Urinary bladder (tissue), 4 donors: Measurements from ENCODE around the gene TLE5. TPM values are rescaled to one million over a fixed set of nuclear protein-coding genes. Genes with fewer than 3 reads are reported as not detected.
"Not testable (repeated sequence)": the region's sequence is repeated elsewhere in the genome, so short reads cannot be mapped to it uniquely, and the experiment has no call there.

Experiments used
- DNase-seq: peaks from one replicate; pipeline ENCODE4 v3.0.0-alpha.2; 2015; ENCODE audit errors: extremely low spot score
- H3K27ac ChIP-seq: one replicate; pipeline ENCODE4 v1.5.1; 2013; ENCODE audit warnings: low read depth, mild to moderate bottlenecking, moderate library complexity
- H3K36me3 ChIP-seq: one replicate; pipeline ENCODE4 v1.6.1; 2013; ENCODE audit warnings: mild to moderate bottlenecking, moderate library complexity; ENCODE audit not compliant: insufficient read depth
- H3K4me1 ChIP-seq: one replicate; pipeline ENCODE4 v1.6.1; 2013; ENCODE audit warnings: mild to moderate bottlenecking, moderate library complexity; ENCODE audit not compliant: insufficient read depth
- H3K4me3 ChIP-seq: one replicate; pipeline ENCODE4 v1.5.1; 2013; ENCODE audit warnings: low read depth, low read length
- WGBS: extraction: QIAGEN DNeasy Blood & Tissue Kit; methylation state at CpG from one replicate; pipeline ENCODE4 v1.1.7; 2013; 5-methylcytosine and 5-hydroxymethylcytosine counted together
- polyA plus RNA-seq: library from polyadenylated mRNA; stranded (reverse); fragments of 200-250 nt; gene quantifications from one replicate; pipeline ENCODE4 v1.2.3, GENCODE V29; 2013
- total RNA-seq: library from RNA; depleted of rRNA; stranded (reverse); fragments of >200 nt; gene quantifications from one replicate; pipeline ENCODE4 v1.2.3, GENCODE V29; 2014
- donor health status: healthy with polysubstance abuse.
- donor health status: healthy.

The TLE5 gene
- total and polyA plus RNA-seq, 2 donors = 65.0 to 725 TPM

DNA sequence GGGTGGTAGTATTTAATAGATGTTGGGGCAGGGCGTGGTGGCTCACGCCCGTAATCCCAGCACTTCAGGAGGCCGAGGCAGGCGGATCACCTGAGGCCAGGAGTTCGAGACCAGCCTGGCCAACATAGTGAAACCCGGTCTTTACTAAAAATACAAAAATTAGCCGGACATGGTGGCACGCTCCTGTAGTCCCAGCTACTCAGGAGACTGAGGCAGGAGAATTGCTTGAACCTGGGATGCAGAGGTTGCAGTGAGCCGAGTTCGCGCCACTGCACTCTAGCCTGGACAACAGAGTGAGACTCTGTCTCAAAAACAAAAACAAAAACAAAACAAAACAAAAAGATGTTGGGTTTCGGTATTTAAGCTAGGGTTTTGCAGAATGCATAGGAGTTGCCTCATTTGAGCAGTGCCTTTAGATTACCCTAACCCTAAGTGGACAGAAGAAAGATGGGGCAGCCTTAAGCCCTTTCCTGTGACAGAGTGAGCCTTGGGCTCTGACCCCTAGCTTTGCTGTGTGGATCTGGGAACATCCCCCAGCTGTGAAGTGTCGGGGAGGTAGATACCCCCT, 25.2 kb downstream of the TLE5 start:
- not testable (repeated sequence) for H3K36me3 ChIP-seq, H3K4me3 ChIP-seq, H3K4me1 ChIP-seq, H3K27ac ChIP-seq, DNase-seq
- WGBS = 78% methylated on average over 14 of the region's 14 CpGs

- Histone ChIP-seq H3K27ac (peak overlapping the region; percentile 68), H3K4me3 (peak overlapping the region; percentile 56), H3K4me1 (no peaks in the 10 kb centered on the region), H3K36me3 (no peaks in the 10 kb centered on the region)
- WGBS = 2% methylated on average over 44 of the region's 44 CpGs
- peak; percentile 89 for DNase-seq
Measured at GRCh38 chr19:3036119-3036976, 25.9 kb downstream of the TLE5 start.

DNA sequence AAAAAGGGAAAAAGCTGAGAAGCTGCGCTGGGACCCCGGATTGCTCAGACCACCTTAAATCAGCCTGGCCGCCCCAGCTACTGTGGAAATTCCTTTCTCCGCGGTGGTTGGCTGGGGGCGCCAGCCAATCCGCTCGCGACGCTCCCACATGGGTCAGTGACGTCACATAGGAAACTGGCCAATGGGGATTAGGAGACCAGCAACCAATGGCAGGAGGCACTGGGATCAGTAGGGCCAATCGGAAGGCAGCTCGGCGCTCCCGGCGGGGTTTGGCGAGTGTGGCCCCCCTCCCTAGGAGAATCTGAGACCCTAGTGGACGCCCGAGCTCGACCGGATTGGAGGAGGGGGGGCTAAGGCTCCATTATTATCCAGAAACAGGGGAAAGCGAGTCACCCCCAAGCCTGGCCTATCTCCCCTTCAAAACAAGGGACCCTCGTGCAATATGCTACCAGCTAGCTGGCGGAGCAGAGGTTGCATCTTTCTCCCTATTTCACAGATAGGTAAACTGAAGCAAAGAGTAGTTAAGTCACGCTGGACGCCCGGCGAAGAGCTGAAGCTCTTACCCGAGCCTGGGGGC, 26.7 kb downstream of the TLE5 start:
- no peaks in the 10 kb centered on the region for H3K4me1 ChIP-seq
- peak; percentile 99 for DNase-seq
- H3K36me3 ChIP-seq = no peaks in the 10 kb centered on the region
- WGBS = under 1% methylated on average over 29 of the region's 29 CpGs
- peak overlapping the region; percentile 56 for H3K4me3 ChIP-seq
- H3K27ac ChIP-seq = peak overlapping the region; percentile 62

DNA sequence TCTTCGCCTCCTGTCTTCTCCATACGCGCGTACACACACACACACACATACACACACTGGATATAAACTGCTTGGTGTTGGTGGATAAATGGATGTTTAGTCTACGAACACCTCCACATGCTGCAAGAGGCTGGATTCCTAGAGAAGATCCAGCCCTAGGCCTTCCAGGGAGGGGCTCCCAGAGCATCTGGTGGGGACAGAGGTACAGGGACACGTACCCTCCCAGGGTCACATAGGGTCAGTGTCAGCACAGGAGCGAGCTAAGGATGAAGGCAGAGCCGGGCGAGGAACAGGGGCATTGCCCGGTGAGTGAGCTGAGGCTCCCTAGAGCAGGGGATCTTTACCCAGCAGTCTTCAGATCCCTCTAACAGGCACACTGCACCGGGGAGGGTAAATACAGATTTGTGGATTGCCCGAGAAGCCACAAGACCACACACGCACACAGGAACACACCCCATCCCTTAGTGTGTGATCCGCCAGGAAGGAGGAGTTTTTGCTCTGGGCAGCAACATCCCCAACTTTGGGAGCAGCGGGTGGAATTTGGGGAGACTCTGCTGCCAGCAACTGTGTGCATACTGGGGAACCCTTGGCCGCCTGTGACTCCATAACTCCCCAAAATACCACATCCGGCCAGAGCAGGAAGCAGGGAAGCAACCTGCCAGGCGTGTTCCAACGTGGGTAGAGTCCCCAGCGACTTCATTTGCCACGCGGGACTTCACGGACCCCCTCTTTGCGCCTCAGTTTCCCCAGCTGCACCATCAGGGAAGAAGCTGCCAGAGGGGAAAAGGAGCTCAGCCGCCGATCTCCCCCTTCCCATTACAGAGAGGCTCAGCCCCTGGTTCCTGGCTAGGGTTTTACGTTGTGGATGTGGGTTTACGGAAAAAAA, 27.4 kb downstream of the TLE5 start:
- Histone ChIP-seq H3K27ac (peak overlapping the region; percentile 62), H3K36me3 (no peaks in the 10 kb centered on the region), H3K4me3 (peak overlapping the region; percentile 26), H3K4me1 (no peaks in the 10 kb centered on the region)
- 7% methylated on average over 28 of the region's 28 CpGs for whole genome bisulfite sequencing
- no peak for DNase-seq

GRCh38 chr19:3034406-3034655, 28.0 kb downstream of the TLE5 start:
- no peaks in the 10 kb centered on the region for H3K36me3 ChIP-seq
- no peak overlapping the region for H3K4me3 ChIP-seq
- DNase-seq = no peak
- H3K4me1 ChIP-seq = no peaks in the 10 kb centered on the region
- no peak overlapping the region for H3K27ac ChIP-seq

DNA sequence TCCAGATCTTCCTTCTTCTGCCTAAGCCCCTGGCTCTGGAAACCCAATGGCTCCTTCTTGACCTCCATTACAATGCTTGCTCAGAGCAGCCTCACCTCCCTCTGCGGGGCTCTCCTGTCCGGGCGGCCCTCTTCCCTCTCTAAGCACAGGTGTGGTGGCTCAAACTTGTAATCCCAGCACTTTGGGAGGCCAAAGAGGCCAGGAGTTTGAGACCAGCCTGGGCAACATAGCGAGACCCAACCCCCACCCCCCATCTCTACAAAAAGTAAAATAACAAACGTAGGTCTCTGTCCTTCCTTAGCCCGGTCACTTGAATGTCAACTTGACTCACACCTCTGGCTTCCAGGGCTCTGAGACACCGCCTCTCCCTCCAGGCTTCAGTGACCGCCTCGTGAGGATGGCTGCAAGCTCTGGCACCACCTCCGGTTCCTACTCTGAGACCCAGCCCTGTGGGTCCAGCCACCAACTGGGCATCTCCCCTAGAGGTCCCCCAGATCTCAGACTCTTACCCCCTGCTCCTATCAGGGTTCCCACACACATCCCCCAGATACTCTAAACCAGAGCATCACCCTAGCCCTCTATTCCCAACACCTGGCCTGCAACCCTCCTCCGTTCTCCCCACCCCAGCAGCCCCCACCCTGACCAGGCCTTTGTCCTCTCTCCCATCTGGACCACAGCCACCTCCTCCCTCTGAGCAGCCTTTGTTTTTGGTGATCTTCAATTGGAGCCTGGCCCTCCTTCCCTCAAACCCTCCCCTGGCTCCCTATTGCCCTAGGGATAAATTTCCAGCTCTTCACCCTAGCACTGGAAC, 28.5 kb downstream of the TLE5 start:
- WGBS = 81% methylated on average over 11 of the region's 11 CpGs
- Histone ChIP-seq H3K36me3 (no peaks in the 10 kb centered on the region), H3K4me1 (no peaks in the 10 kb centered on the region), H3K27ac (no peak overlapping the region), H3K4me3 (no peak overlapping the region)
- DNase-seq = no peak

GRCh38 chr19:3031607-3031867, 30.8 kb downstream of the TLE5 start:
- no peak overlapping the region for H3K27ac ChIP-seq
- DNase-seq = no peak
- H3K36me3 ChIP-seq = no peaks in the 10 kb centered on the region
- WGBS = 75% methylated on average over 5 of the region's 5 CpGs
- no peaks in the 10 kb centered on the region for H3K4me1 ChIP-seq
- no peak overlapping the region for H3K4me3 ChIP-seq

- Histone ChIP-seq H3K27ac (no peak within 1 kb of the TSS), H3K4me3 (peak within 1 kb of the TSS; percentile 84), H3K36me3 (no peaks in the 10 kb centered on the region), H3K4me1 (no peaks in the 10 kb centered on the region)
- no peak for DNase-seq
- WGBS = 3% methylated on average over 75 of the region's 85 CpGs
Measured at GRCh38 chr19:3029065-3029923, 33.0 kb downstream of the TLE5 start, which contains the start of gene TLE2. TLE2 (minus strand) TSS chr19:3029280; CDS start chr19:3028904, 376 bp downstream.

GRCh38 chr19:3028305-3029064, 33.8 kb downstream of the TLE5 start:
- Histone ChIP-seq H3K4me1 (no peaks in the 10 kb centered on the region), H3K27ac (no peak overlapping the region), H3K36me3 (no peaks in the 10 kb centered on the region), H3K4me3 (peak overlapping the region; percentile 84)
- WGBS = 8% methylated on average over 40 of the region's 40 CpGs
- no peak for DNase-seq

GRCh38 chr19:3027981-3028304, 34.4 kb downstream of the TLE5 start:
- Histone ChIP-seq H3K4me1 (no peaks in the 10 kb centered on the region), H3K36me3 (no peaks in the 10 kb centered on the region), H3K4me3 (peak overlapping the region; percentile 84), H3K27ac (no peak overlapping the region)
- no peak for DNase-seq
- 71% methylated on average over 9 of the region's 9 CpGs for WGBS

DNA sequence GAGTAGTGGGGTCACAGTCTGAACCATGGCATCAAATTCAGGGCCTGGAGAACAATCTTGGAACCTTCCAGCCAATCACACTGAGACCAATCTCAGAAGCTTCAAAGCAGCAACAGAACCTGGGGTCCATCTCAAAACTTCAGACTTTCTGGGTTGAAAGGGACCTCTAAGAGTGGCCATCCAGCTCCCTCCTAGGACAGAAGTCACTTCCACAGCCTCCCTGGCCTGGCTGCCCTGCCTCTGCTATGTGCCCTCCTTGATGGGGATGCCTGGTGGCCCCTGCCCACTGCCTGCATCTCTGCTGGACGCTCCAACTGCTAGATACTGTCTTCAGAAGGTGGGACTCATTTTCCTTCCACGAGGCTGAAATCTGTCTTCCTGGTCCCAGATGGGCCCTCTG, 35.0 kb downstream of the TLE5 start:
- H3K27ac ChIP-seq = no peak overlapping the region
- no peak for DNase-seq
- 77% methylated on average over 2 of the region's 2 CpGs for WGBS
- no peak overlapping the region for H3K4me3 ChIP-seq
- no peaks in the 10 kb centered on the region for H3K4me1 ChIP-seq
- no peaks in the 10 kb centered on the region for H3K36me3 ChIP-seq

DNA sequence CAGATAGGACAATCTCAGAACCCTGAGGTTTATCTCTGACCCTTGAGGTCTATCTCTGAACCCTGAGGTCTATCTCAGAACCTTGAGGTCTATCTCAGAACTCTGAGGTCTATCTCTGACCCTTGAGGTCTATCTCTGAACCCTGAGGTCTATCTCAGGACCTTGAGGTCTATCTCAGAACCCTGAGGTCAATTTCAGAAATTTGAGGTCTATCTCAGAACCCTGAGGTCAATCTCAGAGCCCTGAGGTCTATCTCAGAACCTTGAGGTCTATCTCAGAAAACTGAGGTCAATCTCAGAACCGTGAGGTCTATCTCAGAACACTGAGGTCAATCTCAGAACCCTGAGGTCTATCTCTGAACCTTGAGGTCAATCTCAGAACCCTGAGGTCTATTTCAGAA, 35.5 kb downstream of the TLE5 start:
- 94% methylated on average over 1 of the region's 1 CpG for WGBS

More for the DNA sequence above, 35.5 kb downstream of the TLE5 start:
- no peaks in the 10 kb centered on the region for H3K4me1 ChIP-seq
- no peak overlapping the region for H3K4me3 ChIP-seq
- no peak overlapping the region for H3K27ac ChIP-seq
- no peak for DNase-seq
- no peaks in the 10 kb centered on the region for H3K36me3 ChIP-seq
